SK-N-SH treated with all-trans-retinoic acid at 6 μM for 48 hours (cell line): ENCODE data around the gene OR2H1.

Experiments
- ATAC-seq: fragments of 200-7000 bp; cut with Tn5 transposase; 3 replicates; pipeline ENCODE4 v1.9.1; 2020; ENCODE audit warnings: mild to moderate bottlenecking, moderate library complexity
- ARNTL ChIP-seq: fragments of 450-650 bp; formaldehyde crosslinking; IDR thresholded peaks from 2 replicates; pipeline ENCODE4 v1.5.0; 2020; ENCODE audit warnings: low read depth, mild to moderate bottlenecking, moderate library complexity, borderline replicate concordance
- CSDC2 ChIP-seq: fragments of 250-450 bp; sonication (Bioruptor Pico); IDR thresholded peaks from 2 replicates; pipeline ENCODE4 v1.5.0; 2020; ENCODE audit warnings: mild to moderate bottlenecking, moderate library complexity
- ESRRG ChIP-seq: fragments of 250-450 bp; sonication (Bioruptor Pico); IDR thresholded peaks from 2 replicates; pipeline ENCODE4 v1.6.1; 2021; ENCODE audit warnings: mild to moderate bottlenecking
- ISL1 ChIP-seq: fragments of 250-450 bp; sonication (Bioruptor Pico); IDR thresholded peaks from 2 replicates; pipeline ENCODE4 v2.1.2; 2022; ENCODE audit warnings: mild to moderate bottlenecking, moderate library complexity
- OSR1 ChIP-seq: fragments of 250-450 bp; sonication (Bioruptor Pico); IDR thresholded peaks from 2 replicates; pipeline ENCODE4 v1.8.0; 2022; ENCODE audit warnings: moderate library complexity, mild to moderate bottlenecking, inconsistent platforms
- PPARA ChIP-seq: fragments of 250-450 bp; sonication (Bioruptor Pico); IDR thresholded peaks from 2 replicates; pipeline ENCODE4 v1.5.0; 2020; ENCODE audit warnings: mild to moderate bottlenecking, borderline replicate concordance
- RARB ChIP-seq: fragments of 250-450 bp; sonication (Bioruptor Pico); IDR thresholded peaks from 2 replicates; pipeline ENCODE4 v1.8.0; 2021; ENCODE audit warnings: mild to moderate bottlenecking, moderate library complexity
- SNAI2 ChIP-seq: fragments of 250-450 bp; sonication (Bioruptor Pico); IDR thresholded peaks from 2 replicates; pipeline ENCODE4 v1.5.0; 2020; ENCODE audit warnings: mild to moderate bottlenecking, moderate library complexity
- TCF4 ChIP-seq: fragments of 250-450 bp; sonication (Bioruptor Pico); IDR thresholded peaks from 2 replicates; pipeline ENCODE4 v1.8.0; 2021; ENCODE audit warnings: mild to moderate bottlenecking, moderate library complexity, borderline replicate concordance
- TOX ChIP-seq: fragments of 250-450 bp; sonication (Bioruptor Pico); IDR thresholded peaks from 2 replicates; pipeline ENCODE4 v1.8.0; 2021; ENCODE audit warnings: mild to moderate bottlenecking, moderate library complexity, borderline replicate concordance
- ZC3H10 ChIP-seq: fragments of 250-450 bp; sonication (Bioruptor Pico); IDR thresholded peaks from 2 replicates; pipeline ENCODE4 v1.5.1; 2021; ENCODE audit warnings: mild to moderate bottlenecking, moderate library complexity
- ZFP3 ChIP-seq: fragments of 250-450 bp; sonication (Bioruptor Pico); IDR thresholded peaks from 2 replicates; pipeline ENCODE4 v1.5.0; 2020; ENCODE audit warnings: mild to moderate bottlenecking, moderate library complexity
- ZNF70 ChIP-seq: fragments of 450-650 bp; formaldehyde crosslinking; IDR thresholded peaks from 2 replicates; pipeline ENCODE4 v1.5.0; 2020; ENCODE audit warnings: mild to moderate bottlenecking, moderate library complexity
- ZNF8 ChIP-seq: fragments of 450-650 bp; formaldehyde crosslinking; IDR thresholded peaks from 2 replicates; pipeline ENCODE4 v1.5.0; 2020; ENCODE audit warnings: mild to moderate bottlenecking, moderate library complexity
- TF ChIP-seq, protein P1 (sequence below): fragments of 250-450 bp; sonication (Bioruptor Pico); IDR thresholded peaks from 2 replicates; pipeline ENCODE4 v1.5.1; 2020; ENCODE audit warnings: low read depth, mild to moderate bottlenecking, moderate library complexity
- TF ChIP-seq, protein P2 (sequence below): fragments of 250-450 bp; sonication (Bioruptor Pico); IDR thresholded peaks from 2 replicates; pipeline ENCODE4 v1.8.0; 2021; ENCODE audit warnings: low read depth, mild to moderate bottlenecking, moderate library complexity, borderline replicate concordance
- TF ChIP-seq, protein P3 (sequence below): fragments of 250-450 bp; sonication (Bioruptor Pico); IDR thresholded peaks from 2 replicates; pipeline ENCODE4 v1.5.1; 2021; ENCODE audit warnings: mild to moderate bottlenecking, moderate library complexity
- TF ChIP-seq, protein P4 (sequence below): fragments of 250-450 bp; sonication (Bioruptor Pico); IDR thresholded peaks from 2 replicates; pipeline ENCODE4 v1.8.0; 2020; ENCODE audit warnings: mild to moderate bottlenecking, moderate library complexity, borderline replicate concordance

The OR2H1 gene

DNA sequence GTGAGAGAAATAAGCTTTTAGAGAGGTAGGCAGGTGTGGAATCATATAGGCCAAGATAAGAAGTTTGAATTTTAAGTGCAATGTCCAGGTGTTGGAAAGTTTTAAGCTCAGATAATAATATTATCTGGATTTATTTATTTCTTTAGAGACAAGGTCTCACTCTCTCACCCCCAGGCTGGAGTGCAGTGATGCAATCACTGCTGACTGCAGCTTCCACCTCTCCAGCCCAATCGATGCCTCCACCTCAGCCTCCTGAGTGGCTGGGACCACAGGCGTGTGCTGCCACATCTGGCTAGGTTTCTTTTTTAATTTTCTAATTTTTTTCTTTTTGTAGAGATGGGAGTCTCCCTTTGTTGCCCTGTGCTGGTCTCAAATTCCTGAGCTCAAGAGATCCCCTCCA is 36.3 kb downstream of the OR2H1 start:
- ATAC-seq = no peak
- TF ChIP-seq ARNTL (CRISPR knock-in tag) (no peak), TOX (CRISPR knock-in tag) (no peak), ESRRG (CRISPR knock-in tag) (no peak)

DNA sequence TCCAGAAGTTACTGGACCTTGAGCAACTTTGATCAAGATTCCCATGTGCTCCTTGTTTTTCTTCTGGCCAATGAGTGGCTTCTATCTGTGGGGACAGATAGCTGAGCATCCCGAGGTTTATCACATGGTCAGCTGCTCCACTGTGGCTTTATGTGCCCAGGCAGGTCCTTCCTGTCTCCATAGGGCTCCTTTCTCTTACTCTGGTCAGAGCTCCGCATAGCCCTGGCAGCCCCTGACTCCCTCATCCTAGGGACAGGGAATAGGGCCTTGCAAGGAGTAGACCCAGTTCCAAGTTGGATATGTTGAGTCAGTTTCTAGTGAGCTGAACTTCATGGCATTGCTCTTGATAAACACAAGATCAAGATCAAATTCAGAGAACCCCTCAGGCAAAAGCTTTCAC is 37.2 kb downstream of the OR2H1 start:
- TF ChIP-seq, protein P1, sequence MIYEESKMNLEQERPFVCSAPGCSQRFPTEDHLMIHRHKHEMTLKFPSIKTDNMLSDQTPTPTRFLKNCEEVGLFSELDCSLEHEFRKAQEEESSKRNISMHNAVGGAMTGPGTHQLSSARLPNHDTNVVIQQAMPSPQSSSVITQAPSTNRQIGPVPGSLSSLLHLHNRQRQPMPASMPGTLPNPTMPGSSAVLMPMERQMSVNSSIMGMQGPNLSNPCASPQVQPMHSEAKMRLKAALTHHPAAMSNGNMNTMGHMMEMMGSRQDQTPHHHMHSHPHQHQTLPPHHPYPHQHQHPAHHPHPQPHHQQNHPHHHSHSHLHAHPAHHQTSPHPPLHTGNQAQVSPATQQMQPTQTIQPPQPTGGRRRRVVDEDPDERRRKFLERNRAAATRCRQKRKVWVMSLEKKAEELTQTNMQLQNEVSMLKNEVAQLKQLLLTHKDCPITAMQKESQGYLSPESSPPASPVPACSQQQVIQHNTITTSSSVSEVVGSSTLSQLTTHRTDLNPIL (CRISPR knock-in tag) = no peak
- no peak for TF ChIP-seq ZNF70 (CRISPR knock-in tag)
- TF ChIP-seq ZFP3 (CRISPR knock-in tag) = no peak
- TF ChIP-seq PPARA (CRISPR knock-in tag) = no peak
- ATAC-seq = no peak

DNA sequence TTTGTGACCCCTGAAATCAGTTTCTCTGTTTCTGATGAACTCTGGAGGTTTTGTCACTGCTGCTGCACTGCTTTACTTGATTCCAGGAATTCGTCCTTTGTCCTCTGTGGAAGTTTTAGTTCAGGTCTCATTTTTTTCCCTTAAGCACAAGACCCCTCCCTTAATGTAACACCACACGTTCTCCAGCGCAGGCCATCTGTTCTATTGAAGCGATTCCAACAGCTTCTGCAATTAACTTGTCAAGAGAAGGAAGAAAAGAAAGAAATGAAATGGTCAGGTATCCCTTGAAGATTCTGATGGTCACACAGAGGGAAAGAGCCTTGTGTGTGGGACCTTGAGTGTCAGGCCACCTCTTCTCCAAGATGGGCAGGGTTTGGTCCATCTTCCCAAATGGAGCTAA is 38.6 kb downstream of the OR2H1 start:
- TF ChIP-seq TOX (CRISPR knock-in tag) = no peak
- TF ChIP-seq, protein P2, sequence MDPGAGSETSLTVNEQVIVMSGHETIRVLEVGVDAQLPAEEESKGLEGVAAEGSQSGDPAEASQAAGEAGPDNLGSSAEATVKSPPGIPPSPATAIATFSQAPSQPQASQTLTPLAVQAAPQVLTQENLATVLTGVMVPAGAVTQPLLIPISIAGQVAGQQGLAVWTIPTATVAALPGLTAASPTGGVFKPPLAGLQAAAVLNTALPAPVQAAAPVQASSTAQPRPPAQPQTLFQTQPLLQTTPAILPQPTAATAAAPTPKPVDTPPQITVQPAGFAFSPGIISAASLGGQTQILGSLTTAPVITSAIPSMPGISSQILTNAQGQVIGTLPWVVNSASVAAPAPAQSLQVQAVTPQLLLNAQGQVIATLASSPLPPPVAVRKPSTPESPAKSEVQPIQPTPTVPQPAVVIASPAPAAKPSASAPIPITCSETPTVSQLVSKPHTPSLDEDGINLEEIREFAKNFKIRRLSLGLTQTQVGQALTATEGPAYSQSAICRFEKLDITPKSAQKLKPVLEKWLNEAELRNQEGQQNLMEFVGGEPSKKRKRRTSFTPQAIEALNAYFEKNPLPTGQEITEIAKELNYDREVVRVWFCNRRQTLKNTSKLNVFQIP (CRISPR knock-in tag) = no peak
- TF ChIP-seq CSDC2 (CRISPR knock-in tag) = no peak
- no peak for TF ChIP-seq ISL1
- no peak for TF ChIP-seq SNAI2 (CRISPR knock-in tag)
- no peak for TF ChIP-seq PPARA (CRISPR knock-in tag)
- no peak for TF ChIP-seq ZC3H10 (CRISPR knock-in tag)
- TF ChIP-seq ZNF70 (CRISPR knock-in tag) = no peak
- TF ChIP-seq, protein P3, sequence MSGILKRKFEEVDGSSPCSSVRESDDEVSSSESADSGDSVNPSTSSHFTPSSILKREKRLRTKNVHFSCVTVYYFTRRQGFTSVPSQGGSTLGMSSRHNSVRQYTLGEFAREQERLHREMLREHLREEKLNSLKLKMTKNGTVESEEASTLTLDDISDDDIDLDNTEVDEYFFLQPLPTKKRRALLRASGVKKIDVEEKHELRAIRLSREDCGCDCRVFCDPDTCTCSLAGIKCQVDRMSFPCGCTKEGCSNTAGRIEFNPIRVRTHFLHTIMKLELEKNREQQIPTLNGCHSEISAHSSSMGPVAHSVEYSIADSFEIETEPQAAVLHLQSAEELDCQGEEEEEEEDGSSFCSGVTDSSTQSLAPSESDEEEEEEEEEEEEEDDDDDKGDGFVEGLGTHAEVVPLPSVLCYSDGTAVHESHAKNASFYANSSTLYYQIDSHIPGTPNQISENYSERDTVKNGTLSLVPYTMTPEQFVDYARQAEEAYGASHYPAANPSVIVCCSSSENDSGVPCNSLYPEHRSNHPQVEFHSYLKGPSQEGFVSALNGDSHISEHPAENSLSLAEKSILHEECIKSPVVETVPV = no peak
- no peak for TF ChIP-seq RARB
- ATAC-seq = no peak

DNA sequence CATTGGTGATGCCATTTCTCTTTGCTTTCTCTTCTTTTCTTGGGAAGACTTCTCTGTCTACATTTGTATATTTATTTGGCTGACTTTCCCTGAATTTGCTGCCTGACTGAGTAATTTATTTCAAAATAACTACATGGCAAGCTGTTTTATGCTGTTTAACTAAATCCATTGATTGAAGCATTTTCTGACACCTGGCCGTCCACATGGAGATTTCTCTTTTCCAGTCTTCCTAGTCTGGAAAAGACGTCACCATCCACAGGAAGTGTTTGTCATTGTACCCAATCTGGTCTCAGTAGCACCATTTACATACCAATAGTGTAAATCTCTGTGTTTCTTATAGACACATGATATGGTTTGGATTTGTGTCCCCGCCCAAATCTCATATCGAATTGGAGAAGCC is 40.0 kb downstream of the OR2H1 start:
- TF ChIP-seq SNAI2 (CRISPR knock-in tag) (no peak), ZNF8 (CRISPR knock-in tag) (no peak), PPARA (CRISPR knock-in tag) (no peak), ARNTL (CRISPR knock-in tag) (no peak), OSR1 (no peak), ZC3H10 (CRISPR knock-in tag) (no peak)
- TF ChIP-seq, protein P2 (CRISPR knock-in tag) = no peak
- ATAC-seq = no peak

DNA sequence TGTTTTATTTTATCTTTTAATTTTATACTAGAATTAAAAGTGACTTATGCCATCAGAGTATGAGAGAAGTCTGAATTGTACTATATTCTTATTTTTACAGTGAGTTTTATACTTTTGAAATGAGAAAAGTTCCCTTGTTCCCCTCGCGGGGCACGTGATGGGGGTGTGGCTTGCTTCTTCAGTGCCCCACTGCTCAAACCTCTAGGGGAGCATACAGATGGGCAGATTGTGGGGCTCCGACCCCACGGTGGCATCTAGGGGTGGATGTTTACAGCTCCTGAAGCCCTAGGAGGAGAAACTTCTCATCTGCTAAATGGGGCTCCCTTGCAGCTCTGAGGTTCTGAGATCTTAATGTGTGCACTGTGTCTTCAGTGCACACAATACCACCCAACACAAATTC is 42.7 kb downstream of the OR2H1 start:
- TF ChIP-seq PPARA (CRISPR knock-in tag) (no peak), TCF4 (CRISPR knock-in tag) (no peak)
- TF ChIP-seq, protein P4, sequence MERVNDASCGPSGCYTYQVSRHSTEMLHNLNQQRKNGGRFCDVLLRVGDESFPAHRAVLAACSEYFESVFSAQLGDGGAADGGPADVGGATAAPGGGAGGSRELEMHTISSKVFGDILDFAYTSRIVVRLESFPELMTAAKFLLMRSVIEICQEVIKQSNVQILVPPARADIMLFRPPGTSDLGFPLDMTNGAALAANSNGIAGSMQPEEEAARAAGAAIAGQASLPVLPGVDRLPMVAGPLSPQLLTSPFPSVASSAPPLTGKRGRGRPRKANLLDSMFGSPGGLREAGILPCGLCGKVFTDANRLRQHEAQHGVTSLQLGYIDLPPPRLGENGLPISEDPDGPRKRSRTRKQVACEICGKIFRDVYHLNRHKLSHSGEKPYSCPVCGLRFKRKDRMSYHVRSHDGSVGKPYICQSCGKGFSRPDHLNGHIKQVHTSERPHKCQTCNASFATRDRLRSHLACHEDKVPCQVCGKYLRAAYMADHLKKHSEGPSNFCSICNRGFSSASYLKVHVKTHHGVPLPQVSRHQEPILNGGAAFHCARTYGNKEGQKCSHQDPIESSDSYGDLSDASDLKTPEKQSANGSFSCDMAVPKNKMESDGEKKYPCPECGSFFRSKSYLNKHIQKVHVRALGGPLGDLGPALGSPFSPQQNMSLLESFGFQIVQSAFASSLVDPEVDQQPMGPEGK (CRISPR knock-in tag) = no peak
- ATAC-seq = no peak
